CD4-positive, alpha-beta T cell (primary cell): ENCODE data around the gene USP15. TPM values are rescaled to one million over a fixed set of nuclear protein-coding genes. Genes with fewer than 3 reads are reported as not detected.
"Not testable (repeated sequence)": the region's sequence is repeated elsewhere in the genome, so short reads cannot be mapped to it uniquely, and the experiment has no call there.

Source experiments
- ATAC-seq: fragments of 200-7000 bp; cut with Tn5 transposase; one replicate; pipeline ENCODE4 v1.10.0; 2022; ENCODE audit warnings: mild to moderate bottlenecking; ENCODE audit not compliant: poor library complexity
- CTCF ChIA-PET: fragments of 350-600 bp; sonication (Branson Sonifier 250); formaldehyde crosslinking; loops from one replicate; lab custom pipeline; 2021; ENCODE audit warnings: antibody characterized with exemption, inconsistent platforms; lab: Charles Lee
- POLR2A ChIA-PET: fragments of 350-600 bp; sonication (Branson Sonifier 250); formaldehyde crosslinking; loops from one replicate; lab custom pipeline; 2021; ENCODE audit warnings: antibody characterized with exemption, inconsistent platforms; lab: Charles Lee
- DNase-seq, 14 experiments: peaks; one replicate each; pipeline ENCODE4 v3.0.0-alpha.2; 2013 to 2020; ENCODE audit warnings: mixed read lengths in 2 of 14
- H3K27ac ChIP-seq, 2 donors: one replicate each; pipeline versions ENCODE4 v1.5.1 to v1.7.0; 2013; ENCODE audit warnings: low read length in 2 of 2, low read depth in 1 of 2, mild to moderate bottlenecking in 1 of 2
- H3K27me3 ChIP-seq, 2 experiments: 1 replicate in 1 of 2; 2 replicates in 1 of 2; pipeline versions ENCODE4 v1.6.1 to v1.7.0; 2013; ENCODE audit warnings: low read length in 2 of 2, control low read depth in 1 of 2, mild to moderate bottlenecking in 1 of 2, moderate library complexity in 1 of 2; ENCODE audit not compliant: insufficient read depth in 2 of 2, control insufficient read depth in 1 of 2
- H3K36me3 ChIP-seq: one replicate; pipeline ENCODE4 v1.6.1; 2013; ENCODE audit warnings: low read length, control low read depth; ENCODE audit not compliant: insufficient read depth
- H3K4me1 ChIP-seq: one replicate; pipeline ENCODE4 v1.6.1; 2013; ENCODE audit warnings: low read length, control low read depth; ENCODE audit not compliant: insufficient read depth
- H3K4me3 ChIP-seq: one replicate; pipeline ENCODE4 v1.5.1; 2013; ENCODE audit warnings: mild to moderate bottlenecking, low read length, moderate library complexity
- H3K9me3 ChIP-seq, 2 experiments: 1 replicate in 1 of 2; 2 replicates in 1 of 2; pipeline versions ENCODE4 v1.6.1 to v1.7.0; 2013; ENCODE audit warnings: low read length in 2 of 2, mild to moderate bottlenecking in 2 of 2, control low read depth in 1 of 2, moderate library complexity in 1 of 2; ENCODE audit not compliant: control insufficient read depth in 1 of 2, insufficient read depth in 1 of 2
- H3K27ac Mint-ChIP-seq: one replicate; pipeline ENCODE4 v1.8.0; 2020; ENCODE audit warnings: mixed read lengths
- H3K27me3 Mint-ChIP-seq: one replicate; pipeline ENCODE4 v1.8.0; 2021; ENCODE audit warnings: mixed read lengths
- H3K36me3 Mint-ChIP-seq: one replicate; pipeline ENCODE4 v1.8.0; 2021; ENCODE audit warnings: low read depth, mixed read lengths
- H3K4me1 Mint-ChIP-seq: one replicate; pipeline ENCODE4 v1.8.0; 2021; ENCODE audit warnings: low read depth, mixed read lengths
- H3K4me3 Mint-ChIP-seq: one replicate; pipeline ENCODE4 v1.8.0; 2020; ENCODE audit warnings: mild to moderate bottlenecking, mixed read lengths
- H3K9me3 Mint-ChIP-seq: one replicate; pipeline ENCODE4 v1.8.0; 2020; ENCODE audit warnings: mixed read lengths
- CTCF ChIP-seq: fragments of 200-600 bp; IDR thresholded peaks from one replicate; pipeline ENCODE4 v1.8.0; 2022; ENCODE audit warnings: antibody characterized with exemption, mild to moderate bottlenecking
- intact Hi-C, 2 experiments: fragments of 100-400 bp; cut with DNase I in 1 of 2; cut with micrococcal nuclease in 1 of 2; formaldehyde crosslinking; loops; one replicate each; pipeline versions ENCODE4 v1.15.1 to v1.9.0; 2023 to 2025; cut with DNase I, micrococcal nuclease
- total RNA-seq, 174 experiments: library from RNA in 2 of 174; stranded (reverse) in 2 of 174; gene quantifications; one replicate each; pipeline ENCODE4 v1.2.3 and lab custom pipeline; 2021 to 2026

The USP15 gene
- total RNA-seq, 2 experiments from 2014 or later: 212 to 218 TPM

- H3K36me3 Mint-ChIP-seq: no peaks in the 10 kb centered on the region
- Histone ChIP-seq H3K4me3 (no peak overlapping the region), H3K4me1 (no peaks in the 10 kb centered on the region), H3K36me3 (no peaks in the 10 kb centered on the region), H3K27me3 (no peaks in the 10 kb centered on the region), H3K27ac (no peak overlapping the region), H3K9me3 (peaks cover 1 to 5% of the 10 kb centered on the region in 2 experiments)
- no peak for DNase-seq
- no peaks in the 10 kb centered on the region for H3K9me3 Mint-ChIP-seq
- H3K4me1 Mint-ChIP-seq: no peaks in the 10 kb centered on the region
- intact Hi-C loops: no loop called here
- ChIA-PET CTCF (no interaction called here), POLR2A (no interaction called here)
- H3K4me3 Mint-ChIP-seq: no peak overlapping the region
- H3K27me3 Mint-ChIP-seq: peaks cover 4% of the 10 kb centered on the region
- TF ChIP-seq CTCF: no peak
- no peak for ATAC-seq
- H3K27ac Mint-ChIP-seq: no peak overlapping the region
Observed at GRCh38 chr12:62458626-62459025, 198.4 kb downstream of the USP15 start.

- DNase-seq (no peak), ATAC-seq (no peak)
- Histone ChIP-seq H3K27me3 (no peaks in the 10 kb centered on the region), H3K36me3 (no peaks in the 10 kb centered on the region), H3K4me1 (no peaks in the 10 kb centered on the region), H3K4me3 (no peak overlapping the region), H3K9me3 (peaks cover 4 to 9% of the 10 kb centered on the region in 2 experiments), H3K27ac (no peak overlapping the region)
- Mint-ChIP-seq H3K9me3 (no peaks in the 10 kb centered on the region), H3K27ac (no peak overlapping the region), H3K36me3 (no peaks in the 10 kb centered on the region), H3K27me3 (peaks cover 4% of the 10 kb centered on the region), H3K4me1 (no peaks in the 10 kb centered on the region), H3K4me3 (no peak overlapping the region)
- POLR2A ChIA-PET: no interaction called here
- no peak for TF ChIP-seq CTCF
- intact Hi-C loops: loop anchor here in 1 of 2 experiments (10.0 kb wide), 2 partner anchors 65 to 195 kb away; partner anchors contain the start of gene USP15
- CTCF ChIA-PET: no interaction called here
Observed at GRCh38 chr12:62459976-62460375, 199.8 kb downstream of the USP15 start.

GRCh38 chr12:62461171-62461837 lies 201.1 kb downstream of the USP15 start:
- H3K36me3 Mint-ChIP-seq, H3K4me1 ChIP-seq, H3K36me3 ChIP-seq, H3K27me3 Mint-ChIP-seq, H3K27me3 ChIP-seq, POLR2A ChIA-PET, H3K4me3 ChIP-seq, H3K27ac ChIP-seq, H3K4me3 Mint-ChIP-seq, ATAC-seq, H3K27ac Mint-ChIP-seq, DNase-seq, H3K9me3 Mint-ChIP-seq, H3K9me3 ChIP-seq: not testable (repeated sequence)
- CTCF ChIA-PET: interaction anchor here (1.0 kb wide), 1 partner anchor 23 kb away, joined by 3 read pairs; no protein-coding TSS in a partner anchor
- intact Hi-C loops: loop anchor here in 1 of 2 experiments (10.0 kb wide), 2 partner anchors 63 to 197 kb away; partner anchors contain the start of gene USP15
- H3K4me1 Mint-ChIP-seq: peaks cover 11% of the 10 kb centered on the region

- not testable (repeated sequence) for H3K27ac Mint-ChIP-seq, H3K27ac ChIP-seq, H3K9me3 Mint-ChIP-seq, H3K27me3 ChIP-seq, H3K4me3 ChIP-seq, H3K9me3 ChIP-seq, H3K27me3 Mint-ChIP-seq, ATAC-seq, DNase-seq, H3K36me3 ChIP-seq
- intact Hi-C loops: loop anchor here in 1 of 2 experiments (10.0 kb wide), 2 partner anchors 62 to 198 kb away; partner anchors contain the start of gene USP15
- Mint-ChIP-seq H3K4me3 (peak overlapping the region; percentile 6), H3K4me1 (peaks cover 21% of the 10 kb centered on the region), H3K36me3 (peaks cover 19% of the 10 kb centered on the region)
- CTCF ChIA-PET: interaction anchor here (1.5 kb wide), 1 partner anchor 25 kb away, joined by 3 read pairs; no protein-coding TSS in a partner anchor
- peaks cover 15% of the 10 kb centered on the region for H3K4me1 ChIP-seq
- POLR2A ChIA-PET: interaction anchor here (1.3 kb wide), 1 partner anchor 140 kb away, joined by 3 read pairs; no protein-coding TSS in a partner anchor
Observed at GRCh38 chr12:62463252-62463651, 203.0 kb downstream of the USP15 start.

Other genes starting within 250 kb of the USP15 start
- 10 to 100 TPM; 51.8 to 52.6 TPM for gene MON2, start 206.4 kb downstream of the USP15 start, total RNA-seq